ENCODE data around the gene SRSF4. TPM values are rescaled to one million over a fixed set of nuclear protein-coding genes. Genes with fewer than 3 reads are reported as not detected.

The SRSF4 gene
- total and polyA plus RNA-seq, 9 of the 15 experiments (the other 6 are each of a cell fraction or from before 2014, with no cell fraction given), result 15.9 to 132 (median 82.0) TPM

- TF ChIP-seq ELK3 (CRISPR knock-in tag; IDR thresholded peaks at IDR 0.05), result no peak
- TF ChIP-seq TAF1 (IDR thresholded peaks at IDR 0.05; ENCODE audit: control insufficient read depth, extremely low read depth, insufficient read depth, low read length, severe bottlenecking), result peak; percentile 33
- TF ChIP-seq CTBP1 (IDR thresholded peaks at IDR 0.05; ENCODE audit: borderline replicate concordance), result peak; percentile 64; the same call in 1 of the 2 replicates
- TF ChIP-seq, protein P1, sequence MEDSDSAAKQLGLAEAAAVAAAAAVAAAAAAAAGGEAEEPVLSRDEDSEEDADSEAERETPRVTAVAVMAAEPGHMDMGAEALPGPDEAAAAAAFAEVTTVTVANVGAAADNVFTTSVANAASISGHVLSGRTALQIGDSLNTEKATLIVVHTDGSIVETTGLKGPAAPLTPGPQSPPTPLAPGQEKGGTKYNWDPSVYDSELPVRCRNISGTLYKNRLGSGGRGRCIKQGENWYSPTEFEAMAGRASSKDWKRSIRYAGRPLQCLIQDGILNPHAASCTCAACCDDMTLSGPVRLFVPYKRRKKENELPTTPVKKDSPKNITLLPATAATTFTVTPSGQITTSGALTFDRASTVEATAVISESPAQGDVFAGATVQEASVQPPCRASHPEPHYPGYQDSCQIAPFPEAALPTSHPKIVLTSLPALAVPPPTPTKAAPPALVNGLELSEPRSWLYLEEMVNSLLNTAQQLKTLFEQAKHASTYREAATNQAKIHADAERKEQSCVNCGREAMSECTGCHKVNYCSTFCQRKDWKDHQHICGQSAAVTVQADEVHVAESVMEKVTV (CRISPR knock-in tag; IDR thresholded peaks at IDR 0.05), result 0 out of 2 replicates have a peak, but pooled peaks have one; percentile 6
- 0 out of 2 replicates have a peak, but pooled peaks have one; percentile 25 for TF ChIP-seq ZNF143 (CRISPR knock-in tag; IDR thresholded peaks at IDR 0.05)
- no peak; the same call in 1 of the 2 replicates for TF ChIP-seq ZBTB7A (IDR thresholded peaks at IDR 0.05; ENCODE audit: borderline replicate concordance, control insufficient read depth, low read depth, low read length)
- TF ChIP-seq, protein P2, sequence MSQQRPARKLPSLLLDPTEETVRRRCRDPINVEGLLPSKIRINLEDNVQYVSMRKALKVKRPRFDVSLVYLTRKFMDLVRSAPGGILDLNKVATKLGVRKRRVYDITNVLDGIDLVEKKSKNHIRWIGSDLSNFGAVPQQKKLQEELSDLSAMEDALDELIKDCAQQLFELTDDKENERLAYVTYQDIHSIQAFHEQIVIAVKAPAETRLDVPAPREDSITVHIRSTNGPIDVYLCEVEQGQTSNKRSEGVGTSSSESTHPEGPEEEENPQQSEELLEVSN (IDR thresholded peaks at IDR 0.05; ENCODE audit: borderline replicate concordance in 1 of 2, extremely low read depth in 1 of 2, insufficient read depth in 1 of 2, insufficient read length in 1 of 2, low read depth in 1 of 2, low read length in 1 of 2, poor library complexity in 1 of 2, severe bottlenecking in 1 of 2), result peak in 1 of 2 experiments; percentile 75
- TF ChIP-seq LCOR (CRISPR knock-in tag; IDR thresholded peaks at IDR 0.05), result no peak
- no peak for TF ChIP-seq E2F4 (CRISPR knock-in tag; IDR thresholded peaks at IDR 0.05; ENCODE audit: low read depth)
- no peak for TF ChIP-seq CAMTA2 (CRISPR knock-in tag; conservative IDR thresholded peaks at IDR 0.05)
- TF ChIP-seq ZBTB17 (CRISPR knock-in tag; IDR thresholded peaks at IDR 0.05), result 0 out of 2 replicates have a peak, but pooled peaks have one; percentile 31
- TF ChIP-seq, protein P3, sequence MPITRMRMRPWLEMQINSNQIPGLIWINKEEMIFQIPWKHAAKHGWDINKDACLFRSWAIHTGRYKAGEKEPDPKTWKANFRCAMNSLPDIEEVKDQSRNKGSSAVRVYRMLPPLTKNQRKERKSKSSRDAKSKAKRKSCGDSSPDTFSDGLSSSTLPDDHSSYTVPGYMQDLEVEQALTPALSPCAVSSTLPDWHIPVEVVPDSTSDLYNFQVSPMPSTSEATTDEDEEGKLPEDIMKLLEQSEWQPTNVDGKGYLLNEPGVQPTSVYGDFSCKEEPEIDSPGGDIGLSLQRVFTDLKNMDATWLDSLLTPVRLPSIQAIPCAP (CRISPR knock-in tag; IDR thresholded peaks at IDR 0.05; ENCODE audit: borderline replicate concordance), result no peak
- TF ChIP-seq ZNF165 (CRISPR knock-in tag; IDR thresholded peaks at IDR 0.05; ENCODE audit: borderline replicate concordance), result no peak
- TF ChIP-seq ZNF518B (CRISPR knock-in tag; IDR thresholded peaks at IDR 0.05), result no peak
- TF ChIP-seq RBBP5 (IDR thresholded peaks at IDR 0.05; ENCODE audit: borderline replicate concordance, insufficient read depth, low read length, poor library complexity, severe bottlenecking), result peak; percentile 37
Observed at GRCh38 chr1:29124366-29125236, 57.1 kb downstream of the SRSF4 start (continued).

Measured in K562 (cell line).